Limb (tissue), 2 donors: ENCODE measurements around the gene PLAA.
"Not testable (repeated sequence)": the region's sequence is repeated elsewhere in the genome, so short reads cannot be mapped to it uniquely, and the experiment has no call there.

Source experiments
- DNase-seq, 2 donors: peaks; one replicate each; pipeline ENCODE4 v3.0.0-alpha.2; 2016; ENCODE audit errors: extremely low spot score in 2 of 2

The PLAA gene

DNA sequence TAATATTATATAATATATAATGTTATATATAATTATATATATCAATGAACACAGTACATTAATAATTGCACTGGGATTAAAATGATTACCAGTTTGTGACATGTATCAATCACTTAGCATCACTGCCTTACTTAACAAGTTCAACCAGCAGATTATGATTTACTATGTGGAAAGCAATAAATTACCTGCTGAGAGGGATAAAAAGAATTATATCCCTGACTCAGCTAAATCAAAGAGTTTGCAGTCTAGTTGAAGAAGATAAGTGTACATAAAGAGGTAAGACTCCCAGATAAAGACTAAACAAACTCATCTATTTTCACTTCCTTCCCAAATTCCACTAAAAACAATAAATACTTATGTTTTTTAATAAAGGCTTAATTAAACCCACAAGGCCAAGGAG is 11.2 kb downstream of the PLAA start:
- no peak for DNase-seq

- DNase-seq, result no peak
These were observed 18.0 kb downstream of the PLAA start for GRCh38 chr9:26928902-26929495.

DNA sequence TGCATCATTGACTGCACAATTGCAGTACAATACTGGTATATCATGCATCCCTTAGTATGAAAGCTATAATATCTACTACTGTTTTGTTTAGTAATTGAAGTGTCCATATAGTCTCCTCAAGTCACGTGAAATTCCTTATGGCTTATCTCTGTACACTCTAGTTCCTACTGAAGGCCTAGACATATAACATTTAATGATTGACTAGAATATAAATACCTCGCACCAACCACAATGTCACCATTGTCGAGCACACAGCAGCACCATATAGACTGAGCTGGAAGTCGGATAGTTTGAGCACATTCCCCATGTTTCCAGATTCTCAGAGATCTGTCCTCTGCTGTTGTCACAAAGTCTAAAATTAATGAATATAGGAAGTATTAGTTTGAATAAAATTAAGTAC is 21.4 kb downstream of the PLAA start:
- no peak for DNase-seq

GRCh38 chr9:26919698-26920097 is 27.3 kb downstream of the PLAA start:
- DNase-seq, result no peak

DNA sequence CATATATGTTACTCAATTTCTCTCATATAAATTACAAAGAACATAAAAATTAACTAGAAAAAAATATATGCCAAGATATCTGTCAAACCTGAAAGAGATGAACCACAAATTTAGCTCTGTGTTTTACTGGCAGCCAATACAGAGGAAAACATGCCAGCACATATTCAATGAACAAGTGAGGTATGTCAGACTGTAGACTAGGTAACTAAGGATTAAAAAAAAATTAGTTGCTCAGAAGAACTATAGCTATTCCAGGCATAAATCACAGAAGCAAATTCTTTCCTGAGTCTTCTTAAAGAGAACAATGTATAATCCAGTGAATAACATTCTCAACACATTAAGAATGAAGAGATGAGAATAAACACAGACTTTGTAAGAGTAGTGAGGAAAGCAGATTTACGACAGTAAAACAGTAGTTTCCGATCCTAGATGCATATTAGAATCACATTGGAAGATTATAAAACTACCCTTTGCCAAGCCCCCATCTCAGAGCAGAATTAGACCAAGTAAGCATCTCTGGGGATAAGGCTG is 33.8 kb downstream of the PLAA start:
- DNase-seq, result no peak

- no peak for DNase-seq
These were observed 42.4 kb downstream of the PLAA start for GRCh38 chr9:26904671-26905070.

GRCh38 chr9:26904070-26904469 is 43.0 kb downstream of the PLAA start:
- no peak for DNase-seq

GRCh38 chr9:26893030-26893676 is 53.9 kb downstream of the PLAA start:
- peak in 1 of 2 donors; percentile 6 for DNase-seq

DNA sequence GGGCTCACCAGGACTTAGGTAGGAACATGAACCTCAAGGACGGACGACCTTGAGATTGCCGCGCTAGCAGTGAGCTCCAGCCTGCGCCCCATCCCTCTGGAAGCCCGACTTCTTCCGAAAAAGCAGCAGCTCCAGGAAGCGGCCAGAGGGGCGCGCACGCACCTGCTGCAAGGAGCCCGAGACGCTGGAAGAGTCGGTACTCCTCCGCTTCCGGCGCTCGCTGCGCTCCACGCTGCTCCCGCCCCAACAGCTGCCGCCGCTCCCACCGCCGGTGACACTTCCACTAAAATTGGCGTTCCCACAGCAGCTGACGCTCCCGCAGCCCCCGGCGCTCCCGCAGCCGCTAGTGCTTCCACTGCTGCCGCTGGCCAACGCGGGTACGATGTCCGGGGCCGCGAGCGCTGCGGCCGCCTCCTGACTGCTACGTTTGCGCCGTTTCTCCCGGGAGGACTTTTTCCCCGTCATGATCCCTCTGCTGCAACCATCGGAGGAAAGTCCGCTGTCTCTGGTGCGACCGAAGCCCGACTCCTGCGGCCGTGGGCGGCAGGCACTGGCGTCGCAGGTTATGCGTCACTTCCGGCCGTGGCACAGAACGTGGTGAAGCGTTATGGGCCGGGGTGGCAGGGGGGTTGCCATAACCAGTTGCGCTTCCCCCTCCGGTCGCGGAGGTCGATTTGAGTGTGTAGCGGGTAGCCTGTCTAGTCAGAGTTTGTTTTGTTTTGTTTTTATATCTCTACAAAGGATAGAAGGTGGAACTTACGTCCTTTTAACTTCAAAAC is 54.6 kb downstream of the PLAA start, which contains the start of gene CAAP1:
Gene CAAP1 (minus strand): TSS at position 552 of the 779 bp plus-strand sequence. CDS start 87 bp downstream, at position 465.
- DNase-seq, result peak; percentile 92 to 95

- no peak for DNase-seq
These were observed 55.3 kb downstream of the PLAA start for GRCh38 chr9:26891726-26892125.

GRCh38 chr9:26888271-26888670 is 58.8 kb downstream of the PLAA start:
- DNase-seq, result no peak

DNA sequence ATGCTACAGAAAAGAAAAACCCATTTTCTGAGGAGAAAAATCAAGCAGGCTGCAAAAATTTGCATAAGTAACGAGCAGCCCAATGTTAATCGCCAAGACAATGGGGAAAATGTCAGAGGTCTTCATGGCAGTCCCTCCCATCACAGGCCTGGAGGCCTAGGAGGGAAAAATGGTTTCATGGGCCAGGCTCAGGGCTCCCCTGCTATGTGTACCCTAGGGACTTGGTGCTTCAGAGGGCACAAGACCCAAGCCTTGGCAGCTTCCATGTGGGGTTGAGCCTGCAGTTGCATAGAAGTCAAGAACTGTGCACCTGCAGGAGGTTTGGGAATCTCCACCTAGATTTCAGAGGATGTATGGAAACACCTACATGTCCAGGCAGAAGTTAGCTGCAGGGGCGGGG is 64.9 kb downstream of the PLAA start:
- no peak for DNase-seq

- no peak for DNase-seq
These were observed 66.8 kb downstream of the PLAA start for GRCh38 chr9:26880262-26880661.

DNA sequence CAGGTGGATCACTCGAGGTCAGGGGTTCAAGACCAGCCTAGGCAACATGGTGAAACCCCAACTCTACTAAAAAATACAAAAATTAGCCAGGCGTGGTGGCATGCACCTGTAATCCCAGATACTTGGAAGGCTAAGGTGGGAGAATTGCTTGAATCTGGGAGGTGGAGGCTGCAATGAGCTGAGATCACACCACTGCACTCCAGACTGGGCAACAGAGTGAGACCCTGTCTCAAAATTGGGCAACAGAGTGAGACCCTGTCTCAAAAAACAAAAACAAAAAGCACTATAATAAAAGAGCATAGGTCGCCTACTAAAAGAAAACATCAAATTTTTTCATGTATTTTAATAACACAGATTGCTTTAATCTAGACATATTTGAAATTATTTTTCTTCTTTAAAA is 71.9 kb downstream of the PLAA start:
- DNase-seq, result not testable (repeated sequence)

GRCh38 chr9:26870292-26870691 is 76.8 kb downstream of the PLAA start:
- no peak for DNase-seq

- peak in 1 of 2 donors; percentile 5 for DNase-seq
These were observed 84.0 kb downstream of the PLAA start for GRCh38 chr9:26863074-26863473.

GRCh38 chr9:26856413-26857032 is 90.5 kb downstream of the PLAA start:
- DNase-seq, result peak in 1 of 2 donors; percentile 15
